ENCODE results near the gene OR9A4.

The OR9A4 gene

DNA sequence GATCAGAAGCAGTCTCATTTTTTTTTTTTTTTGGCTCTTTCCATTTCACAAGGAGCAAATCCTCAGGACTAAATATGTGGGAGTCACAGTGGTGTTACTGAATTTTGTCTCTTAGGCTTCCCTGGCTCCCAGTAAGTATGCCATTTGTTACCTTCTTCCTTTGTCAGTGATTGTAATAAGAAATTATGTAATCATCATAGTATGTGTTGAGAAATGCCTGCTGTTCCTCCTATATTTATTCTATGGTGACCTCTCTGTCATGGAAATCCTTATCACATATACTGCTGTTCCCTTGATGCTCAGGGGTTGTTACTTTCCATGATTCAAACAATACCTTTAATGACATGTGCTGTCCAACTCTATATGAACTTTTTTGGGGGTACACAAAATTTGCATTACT lies 4.8 kb upstream of the OR9A4 start:
- TF ChIP-seq, protein P1, sequence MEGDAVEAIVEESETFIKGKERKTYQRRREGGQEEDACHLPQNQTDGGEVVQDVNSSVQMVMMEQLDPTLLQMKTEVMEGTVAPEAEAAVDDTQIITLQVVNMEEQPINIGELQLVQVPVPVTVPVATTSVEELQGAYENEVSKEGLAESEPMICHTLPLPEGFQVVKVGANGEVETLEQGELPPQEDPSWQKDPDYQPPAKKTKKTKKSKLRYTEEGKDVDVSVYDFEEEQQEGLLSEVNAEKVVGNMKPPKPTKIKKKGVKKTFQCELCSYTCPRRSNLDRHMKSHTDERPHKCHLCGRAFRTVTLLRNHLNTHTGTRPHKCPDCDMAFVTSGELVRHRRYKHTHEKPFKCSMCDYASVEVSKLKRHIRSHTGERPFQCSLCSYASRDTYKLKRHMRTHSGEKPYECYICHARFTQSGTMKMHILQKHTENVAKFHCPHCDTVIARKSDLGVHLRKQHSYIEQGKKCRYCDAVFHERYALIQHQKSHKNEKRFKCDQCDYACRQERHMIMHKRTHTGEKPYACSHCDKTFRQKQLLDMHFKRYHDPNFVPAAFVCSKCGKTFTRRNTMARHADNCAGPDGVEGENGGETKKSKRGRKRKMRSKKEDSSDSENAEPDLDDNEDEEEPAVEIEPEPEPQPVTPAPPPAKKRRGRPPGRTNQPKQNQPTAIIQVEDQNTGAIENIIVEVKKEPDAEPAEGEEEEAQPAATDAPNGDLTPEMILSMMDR (IDR thresholded peaks at IDR 0.05; ENCODE audit: low read depth, low read length, missing control alignments) = no peak

DNA sequence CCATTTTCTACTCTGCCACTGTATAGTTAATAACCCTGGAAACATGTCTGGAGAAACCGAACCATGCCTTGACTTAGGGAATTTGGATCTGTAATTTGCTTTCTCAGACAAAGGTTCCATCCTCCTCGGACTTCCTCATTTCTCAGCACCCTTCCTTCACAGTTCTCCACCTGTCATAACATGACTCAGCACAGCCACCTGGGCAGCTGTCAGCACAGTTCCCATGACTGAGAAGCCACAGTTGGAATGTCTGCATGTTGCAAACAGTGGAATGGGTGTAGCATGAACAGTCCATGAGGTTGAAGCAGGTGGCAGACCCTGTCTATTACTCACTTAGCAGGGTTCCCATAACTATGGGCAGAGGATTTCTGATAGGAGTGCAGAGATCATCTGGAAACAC lies 634 bp upstream of the OR9A4 start:
- in situ Hi-C loops (cut with HindIII; ENCODE audit: low sequenced_read_pairs) = no loop called here
- no peak for DNase-seq (ENCODE audit: low read depth)
- TF ChIP-seq, protein P1 (IDR thresholded peaks at IDR 0.05; ENCODE audit: low read depth, low read length, missing control alignments) = no peak
- H3K4me3 ChIP-seq (ENCODE audit: low read depth, low read length) = no peak overlapping the region

More for the DNA sequence above, 4.8 kb upstream of the OR9A4 start:
- DNase-seq (ENCODE audit: low read depth) = no peak
- no peak overlapping the region for H3K4me3 ChIP-seq (ENCODE audit: low read depth, low read length)
- in situ Hi-C loops (cut with HindIII; ENCODE audit: low sequenced_read_pairs) = no loop called here

DNA sequence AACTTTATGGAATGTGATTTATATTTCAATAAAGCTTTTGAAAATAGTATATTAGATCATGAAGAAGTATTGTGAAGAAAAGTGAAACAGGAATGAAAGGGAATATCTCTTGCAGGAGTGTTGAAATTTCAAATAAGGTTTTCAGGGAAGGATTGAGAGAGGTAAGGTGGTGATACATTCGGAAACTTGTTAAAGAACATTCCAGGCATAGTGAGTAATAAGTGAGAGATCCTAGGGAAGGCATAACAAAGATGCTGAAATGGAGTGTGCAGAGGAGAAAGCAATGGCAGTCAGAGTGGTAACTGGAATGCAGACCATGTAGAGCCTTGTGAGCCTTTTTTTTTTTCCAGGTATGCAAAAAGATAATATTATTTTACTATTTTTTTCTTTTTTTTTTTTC lies 4.1 kb downstream of the OR9A4 start:
- no peak for DNase-seq (ENCODE audit: low read depth)
- no peak overlapping the region for H3K4me3 ChIP-seq (ENCODE audit: low read depth, low read length)
- in situ Hi-C loops (cut with HindIII; ENCODE audit: low sequenced_read_pairs) = loop anchor here (10.0 kb wide), 1 partner anchor 55 kb away; no protein-coding TSS in a partner anchor
- TF ChIP-seq, protein P1 (IDR thresholded peaks at IDR 0.05; ENCODE audit: low read depth, low read length, missing control alignments) = no peak

DNA sequence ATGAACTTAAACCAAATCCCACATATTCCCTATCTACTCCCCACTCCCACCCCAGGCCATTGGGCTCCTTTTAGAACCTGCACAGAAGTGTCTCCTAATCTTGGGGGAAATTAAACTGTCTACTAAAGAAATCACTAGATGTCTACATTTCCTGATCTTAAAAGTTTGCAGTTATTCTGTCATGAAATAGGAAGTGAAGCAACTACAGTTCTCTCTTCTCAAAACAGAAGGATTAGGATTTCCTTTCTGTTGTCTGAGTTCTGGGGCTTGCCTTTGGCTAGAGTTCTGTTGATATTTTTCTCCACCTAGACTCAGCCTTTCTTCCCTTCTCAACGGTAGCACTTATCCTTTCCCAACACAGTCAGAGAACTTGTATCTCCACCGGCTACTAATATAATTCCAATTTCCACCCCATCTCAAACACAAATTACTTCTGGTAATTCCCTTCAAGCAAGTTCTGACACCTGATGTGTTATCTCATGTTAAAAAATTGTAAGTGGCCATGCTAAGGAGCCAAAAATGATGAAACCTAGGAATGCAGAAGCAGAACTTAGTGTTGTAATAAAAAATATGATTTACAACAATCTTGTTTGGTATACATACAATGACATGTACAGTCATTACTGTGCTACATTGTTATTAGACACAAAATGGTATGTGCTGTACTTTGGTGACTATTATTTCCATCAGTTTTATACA lies 12.1 kb downstream of the OR9A4 start:
- in situ Hi-C loops (cut with HindIII; ENCODE audit: low sequenced_read_pairs) = loop anchor here (10.0 kb wide), 1 partner anchor 63 kb away; no protein-coding TSS in a partner anchor
- H3K4me3 ChIP-seq (ENCODE audit: low read depth, low read length) = no peak overlapping the region
- TF ChIP-seq, protein P1 (IDR thresholded peaks at IDR 0.05; ENCODE audit: low read depth, low read length, missing control alignments) = no peak
- no peak for DNase-seq (ENCODE audit: low read depth)

DNA sequence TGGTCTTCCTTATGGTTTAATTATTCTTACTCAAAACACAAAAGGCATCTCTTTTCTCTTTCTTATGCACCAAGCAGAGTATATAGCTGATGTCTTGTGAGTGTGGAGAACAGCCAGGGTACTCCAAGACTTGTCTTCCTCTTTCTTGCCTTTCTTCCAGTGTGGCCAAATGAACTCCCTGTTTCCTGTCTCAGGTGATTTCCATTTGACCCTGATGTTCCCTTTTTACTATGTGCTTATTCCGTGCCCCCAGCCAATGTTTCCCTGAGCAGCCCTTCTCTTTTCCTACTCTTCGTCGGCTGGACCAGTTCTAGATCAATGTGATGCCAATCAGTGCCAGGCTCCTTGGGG lies 12.6 kb downstream of the OR9A4 start:
- TF ChIP-seq, protein P1 (IDR thresholded peaks at IDR 0.05; ENCODE audit: low read depth, low read length, missing control alignments) = no peak
- in situ Hi-C loops (cut with HindIII; ENCODE audit: low sequenced_read_pairs) = loop anchor here (10.0 kb wide), 1 partner anchor 64 kb away; no protein-coding TSS in a partner anchor
- H3K4me3 ChIP-seq (ENCODE audit: low read depth, low read length) = no peak overlapping the region
- DNase-seq (ENCODE audit: low read depth) = no peak

DNA sequence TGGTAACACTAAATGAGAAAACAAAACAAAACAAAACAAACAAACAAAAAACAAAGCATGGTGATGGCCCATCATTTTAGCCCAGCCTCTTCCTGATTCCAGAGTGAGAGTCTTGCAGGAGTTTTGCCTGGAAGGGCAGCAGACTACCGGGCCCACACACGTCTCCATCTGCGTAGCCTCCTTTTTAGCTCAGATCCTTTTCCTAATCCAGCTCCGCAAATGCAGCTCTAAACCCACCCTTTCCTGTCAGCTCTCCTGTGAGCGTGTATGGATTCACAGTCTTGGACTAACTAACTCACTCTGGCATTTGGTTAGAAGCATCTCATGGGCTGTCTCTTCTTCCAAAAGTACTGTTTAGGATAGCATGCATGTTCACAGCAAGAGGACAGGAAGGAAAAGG lies 14.0 kb downstream of the OR9A4 start:
- TF ChIP-seq, protein P1 (IDR thresholded peaks at IDR 0.05; ENCODE audit: low read depth, low read length, missing control alignments) = no peak
- DNase-seq (ENCODE audit: low read depth) = no peak
- H3K4me3 ChIP-seq (ENCODE audit: low read depth, low read length) = no peak overlapping the region
- in situ Hi-C loops (cut with HindIII; ENCODE audit: low sequenced_read_pairs) = no loop called here

Measured in astrocyte of the cerebellum (primary cell).